ENCODE results near the gene NDC1.

NDC1 gene

GRCh38 chr1:53739109-53739681, 98.9 kb downstream of the NDC1 start, which contains the start of gene GLIS1:
TSS of gene GLIS1 (minus strand) at chr1:53739164. CDS start at chr1:53738064, 1,100 bp downstream.
- H3K27me3 Mint-ChIP-seq (ENCODE audit: low read depth, poor library complexity), result peaks cover 79% of the 10 kb centered on the region
- no peak within 1 kb of the TSS for H3K27ac Mint-ChIP-seq
- DNase-seq, result peak; percentile 97
- no peak for TF ChIP-seq CTCF (IDR thresholded peaks at IDR 0.05)
- peaks cover 22% of the 10 kb centered on the region for H3K9me3 Mint-ChIP-seq
- H3K36me3 Mint-ChIP-seq (ENCODE audit: low read depth), result no peaks in the 10 kb centered on the region
- peak within 1 kb of the TSS; percentile 64 for H3K4me3 Mint-ChIP-seq
- H3K4me1 Mint-ChIP-seq, result peaks cover 21% of the 10 kb centered on the region

GRCh38 chr1:53738205-53739108, 99.6 kb downstream of the NDC1 start:
- H3K27me3 Mint-ChIP-seq (ENCODE audit: low read depth, poor library complexity), result peaks cover 76% of the 10 kb centered on the region
- peaks cover 29% of the 10 kb centered on the region for H3K4me1 Mint-ChIP-seq
- TF ChIP-seq CTCF (IDR thresholded peaks at IDR 0.05), result no peak
- H3K36me3 Mint-ChIP-seq (ENCODE audit: low read depth), result no peaks in the 10 kb centered on the region
- DNase-seq, result peak; percentile 26
- H3K4me3 Mint-ChIP-seq, result peak overlapping the region; percentile 64
- no peak overlapping the region for H3K27ac Mint-ChIP-seq
- H3K9me3 Mint-ChIP-seq, result peaks cover 15% of the 10 kb centered on the region

GRCh38 chr1:53737648-53738204, 100.4 kb downstream of the NDC1 start:
- no peaks in the 10 kb centered on the region for H3K36me3 Mint-ChIP-seq (ENCODE audit: low read depth)
- H3K27ac Mint-ChIP-seq, result no peak overlapping the region
- H3K27me3 Mint-ChIP-seq (ENCODE audit: low read depth, poor library complexity), result peaks cover 69% of the 10 kb centered on the region
- no peak for TF ChIP-seq CTCF (IDR thresholded peaks at IDR 0.05)
- peaks cover 36% of the 10 kb centered on the region for H3K4me1 Mint-ChIP-seq
- H3K9me3 Mint-ChIP-seq, result peaks cover 7% of the 10 kb centered on the region
- peak; percentile 62 for DNase-seq
- H3K4me3 Mint-ChIP-seq, result peak overlapping the region; percentile 48

GRCh38 chr1:53736290-53736689, 101.8 kb downstream of the NDC1 start:
- TF ChIP-seq CTCF (IDR thresholded peaks at IDR 0.05), result no peak
- Mint-ChIP-seq H3K4me3 (no peak overlapping the region), H3K9me3 (no peaks in the 10 kb centered on the region), H3K4me1 (peaks cover 49% of the 10 kb centered on the region), H3K27ac (no peak overlapping the region), H3K36me3 (ENCODE audit: low read depth) (no peaks in the 10 kb centered on the region), H3K27me3 (ENCODE audit: low read depth, poor library complexity) (peaks cover 57% of the 10 kb centered on the region)
- DNase-seq, result no peak

GRCh38 chr1:53735681-53736080, 102.4 kb downstream of the NDC1 start:
- TF ChIP-seq CTCF (IDR thresholded peaks at IDR 0.05), result no peak
- Mint-ChIP-seq H3K4me3 (no peak overlapping the region), H3K36me3 (ENCODE audit: low read depth) (no peaks in the 10 kb centered on the region)

More at GRCh38 chr1:53735681-53736080, 102.4 kb downstream of the NDC1 start:
- no peaks in the 10 kb centered on the region for H3K9me3 Mint-ChIP-seq
- peaks cover 51% of the 10 kb centered on the region for H3K4me1 Mint-ChIP-seq
- peaks cover 54% of the 10 kb centered on the region for H3K27me3 Mint-ChIP-seq (ENCODE audit: low read depth, poor library complexity)
- DNase-seq, result no peak
- no peak overlapping the region for H3K27ac Mint-ChIP-seq
